ENCODE results near the gene EFNA2.

GRCh38 chr19:1284293-1284978 is 1.2 kb upstream of the EFNA2 start:
- TF ChIP-seq JUN (CRISPR knock-in tag; IDR thresholded peaks at IDR 0.05) (no peak), ETV6 (CRISPR knock-in tag; IDR thresholded peaks at IDR 0.05) (no peak), JAZF1 (CRISPR knock-in tag; IDR thresholded peaks at IDR 0.05) (no peak)
- TF ChIP-seq, protein P1, sequence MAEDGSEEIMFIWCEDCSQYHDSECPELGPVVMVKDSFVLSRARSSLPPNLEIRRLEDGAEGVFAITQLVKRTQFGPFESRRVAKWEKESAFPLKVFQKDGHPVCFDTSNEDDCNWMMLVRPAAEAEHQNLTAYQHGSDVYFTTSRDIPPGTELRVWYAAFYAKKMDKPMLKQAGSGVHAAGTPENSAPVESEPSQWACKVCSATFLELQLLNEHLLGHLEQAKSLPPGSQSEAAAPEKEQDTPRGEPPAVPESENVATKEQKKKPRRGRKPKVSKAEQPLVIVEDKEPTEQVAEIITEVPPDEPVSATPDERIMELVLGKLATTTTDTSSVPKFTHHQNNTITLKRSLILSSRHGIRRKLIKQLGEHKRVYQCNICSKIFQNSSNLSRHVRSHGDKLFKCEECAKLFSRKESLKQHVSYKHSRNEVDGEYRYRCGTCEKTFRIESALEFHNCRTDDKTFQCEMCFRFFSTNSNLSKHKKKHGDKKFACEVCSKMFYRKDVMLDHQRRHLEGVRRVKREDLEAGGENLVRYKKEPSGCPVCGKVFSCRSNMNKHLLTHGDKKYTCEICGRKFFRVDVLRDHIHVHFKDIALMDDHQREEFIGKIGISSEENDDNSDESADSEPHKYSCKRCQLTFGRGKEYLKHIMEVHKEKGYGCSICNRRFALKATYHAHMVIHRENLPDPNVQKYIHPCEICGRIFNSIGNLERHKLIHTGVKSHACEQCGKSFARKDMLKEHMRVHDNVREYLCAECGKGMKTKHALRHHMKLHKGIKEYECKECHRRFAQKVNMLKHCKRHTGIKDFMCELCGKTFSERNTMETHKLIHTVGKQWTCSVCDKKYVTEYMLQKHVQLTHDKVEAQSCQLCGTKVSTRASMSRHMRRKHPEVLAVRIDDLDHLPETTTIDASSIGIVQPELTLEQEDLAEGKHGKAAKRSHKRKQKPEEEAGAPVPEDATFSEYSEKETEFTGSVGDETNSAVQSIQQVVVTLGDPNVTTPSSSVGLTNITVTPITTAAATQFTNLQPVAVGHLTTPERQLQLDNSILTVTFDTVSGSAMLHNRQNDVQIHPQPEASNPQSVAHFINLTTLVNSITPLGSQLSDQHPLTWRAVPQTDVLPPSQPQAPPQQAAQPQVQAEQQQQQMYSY (CRISPR knock-in tag; IDR thresholded peaks at IDR 0.05), result peak; percentile 20; the same call in 1 of the 2 replicates
- TF ChIP-seq, protein P2, sequence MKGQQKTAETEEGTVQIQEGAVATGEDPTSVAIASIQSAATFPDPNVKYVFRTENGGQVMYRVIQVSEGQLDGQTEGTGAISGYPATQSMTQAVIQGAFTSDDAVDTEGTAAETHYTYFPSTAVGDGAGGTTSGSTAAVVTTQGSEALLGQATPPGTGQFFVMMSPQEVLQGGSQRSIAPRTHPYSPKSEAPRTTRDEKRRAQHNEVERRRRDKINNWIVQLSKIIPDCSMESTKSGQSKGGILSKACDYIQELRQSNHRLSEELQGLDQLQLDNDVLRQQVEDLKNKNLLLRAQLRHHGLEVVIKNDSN (CRISPR knock-in tag; IDR thresholded peaks at IDR 0.05), result no peak

Measured in WTC11 (cell line).